Naive thymus-derived CD8-positive, alpha-beta T cell (primary cell): Measurements from ENCODE around the gene BCAM. TPM values are rescaled to one million over a fixed set of nuclear protein-coding genes. Genes with fewer than 3 reads are reported as not detected.

ENCODE experiments used
- ATAC-seq, 2 donors: fragments of 150-1000 bp; cut with Tn5 transposase in 1 of 2; sonication (Bioruptor Pico), chemical (Tn5 transposase) in 1 of 2; 1 replicate in 1 of 2; 2 replicates in 1 of 2; pipeline ENCODE4 v1.10.0; 2021; ENCODE audit warnings: mild to moderate bottlenecking in 2 of 2, moderate library complexity in 2 of 2
- POLR2A ChIA-PET: fragments of 350-600 bp; sonication (Branson Sonifier 250); formaldehyde crosslinking; loops from one replicate; lab custom pipeline; 2021; ENCODE audit warnings: antibody characterized with exemption; lab: Charles Lee
- DNase-seq, 10 donors: peaks; one replicate each; pipeline versions ENCODE4 v3.0.0 to v3.0.0-alpha.2; 2020 to 2022
- H3K27ac Mint-ChIP-seq, 10 donors: one replicate each; pipeline ENCODE4 v1.8.0; 2020 to 2022; ENCODE audit warnings: mild to moderate bottlenecking in 10 of 10, mixed read lengths in 10 of 10, moderate library complexity in 4 of 10, inconsistent platforms in 1 of 10
- H3K27me3 Mint-ChIP-seq, 5 donors: one replicate each; pipeline ENCODE4 v1.8.0; 2021 to 2022; ENCODE audit warnings: mixed read lengths in 5 of 5
- H3K36me3 Mint-ChIP-seq, 3 donors: one replicate each; pipeline ENCODE4 v1.8.0; 2020 to 2022; ENCODE audit warnings: mixed read lengths in 3 of 3, mild to moderate bottlenecking in 2 of 3, inconsistent platforms in 1 of 3
- H3K4me1 Mint-ChIP-seq, 4 donors: one replicate each; pipeline ENCODE4 v1.8.0; 2021 to 2022; ENCODE audit warnings: mixed read lengths in 4 of 4
- H3K4me3 Mint-ChIP-seq, 10 donors: one replicate each; pipeline ENCODE4 v1.8.0; 2020 to 2022; ENCODE audit warnings: mild to moderate bottlenecking in 10 of 10, mixed read lengths in 10 of 10, moderate library complexity in 6 of 10, inconsistent platforms in 1 of 10
- H3K9me3 Mint-ChIP-seq, 9 donors: one replicate each; pipeline ENCODE4 v1.8.0; 2020 to 2022; ENCODE audit warnings: mixed read lengths in 9 of 9, mild to moderate bottlenecking in 3 of 9, inconsistent platforms in 1 of 9, moderate library complexity in 1 of 9
- polyA plus RNA-seq, 3 donors: library from polyadenylated mRNA; unstranded; fragments of 300-500 nt; fragmentation: Illumina TruSeq; gene quantifications; one replicate each; pipeline ENCODE4 v1.2.3, GENCODE V29; 2021
- total RNA-seq, 8 experiments: library from RNA in 2 of 8; stranded (reverse) in 2 of 8; gene quantifications; one replicate each; pipeline ENCODE4 v1.2.3 and lab custom pipeline; 2021 to 2026

The BCAM gene
- total and polyA plus RNA-seq, 5 experiments from 2014 or later, result not detected

DNA sequence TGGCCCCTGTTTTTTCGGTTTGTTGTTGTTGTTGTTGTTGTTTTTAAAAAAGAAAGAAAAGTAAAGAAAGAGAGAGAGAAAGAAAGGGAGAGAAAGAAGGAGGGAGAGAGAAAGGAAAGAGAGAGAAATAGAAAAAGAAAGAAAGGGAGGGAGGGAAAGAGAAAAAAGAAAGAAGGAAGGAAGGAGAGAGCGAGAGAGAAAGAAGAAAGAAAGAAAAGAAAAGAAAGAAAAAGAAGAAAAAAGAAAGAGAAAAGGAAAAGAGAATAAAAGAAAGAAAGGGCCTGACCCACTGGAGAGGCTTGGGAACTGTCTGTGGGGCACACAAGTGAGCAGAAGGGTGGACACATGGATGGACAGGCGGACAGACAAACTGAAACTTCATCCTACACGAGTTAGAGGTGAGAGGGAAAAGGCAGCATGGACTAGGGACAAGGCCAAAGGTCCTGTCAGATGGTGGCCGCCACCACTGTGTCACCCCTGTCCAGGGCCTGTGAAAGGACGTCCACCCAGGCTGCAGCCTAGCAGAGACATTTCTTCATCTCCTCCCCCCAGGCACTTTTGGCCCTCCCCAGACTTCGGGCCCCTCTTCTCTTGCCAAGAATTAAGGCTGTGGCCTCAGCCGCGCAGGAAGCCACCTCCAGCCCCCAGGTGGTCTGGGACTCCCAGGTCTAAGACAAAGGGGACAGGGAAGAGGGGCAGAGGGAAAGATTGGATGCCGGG lies 9.1 kb upstream of the BCAM start:
- Mint-ChIP-seq H3K9me3 (peaks cover 0 to 2% (median 0%) of the 10 kb centered on the region in 9 donors), H3K27me3 (peaks cover 0 to 3% (median 0%) of the 10 kb centered on the region in 5 donors), H3K4me3 (no peak overlapping the region), H3K36me3 (no peaks in the 10 kb centered on the region), H3K27ac (peak overlapping the region in 1 of 10 donors; percentile 17), H3K4me1 (peaks cover 7 to 31% (median 21%) of the 10 kb centered on the region in 4 donors)
- ATAC-seq, result no peak
- DNase-seq, result no peak
- POLR2A ChIA-PET, result no interaction called here

DNA sequence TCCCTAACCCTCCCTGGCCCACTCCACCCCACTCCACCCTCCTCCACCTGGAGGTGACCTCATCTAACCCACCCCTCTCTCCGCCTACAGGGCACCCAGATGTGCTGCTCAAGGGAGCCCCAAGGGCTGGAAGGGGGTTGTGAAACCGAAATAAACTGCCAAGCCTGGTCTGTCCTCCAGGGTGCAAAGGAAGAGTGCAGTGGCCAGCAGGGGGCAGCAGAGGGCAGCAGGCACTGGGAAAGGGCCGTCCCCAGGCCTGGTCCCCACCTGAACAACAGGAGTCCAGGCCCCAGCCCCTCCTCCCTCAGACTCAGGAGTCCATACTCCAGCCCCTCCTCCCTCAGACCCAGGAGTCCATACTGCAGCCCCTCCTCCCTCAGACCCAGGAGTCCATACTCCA lies 8.4 kb upstream of the BCAM start:
- Mint-ChIP-seq H3K27ac (no peak overlapping the region), H3K4me1 (peaks cover 7 to 28% (median 21%) of the 10 kb centered on the region in 4 donors), H3K36me3 (no peaks in the 10 kb centered on the region), H3K4me3 (no peak overlapping the region), H3K27me3 (peaks cover 0 to 3% (median 0%) of the 10 kb centered on the region in 5 donors), H3K9me3 (peaks cover 0 to 2% (median 0%) of the 10 kb centered on the region in 9 donors)
- ATAC-seq (peak; percentile 97 to 99), DNase-seq (peak; percentile 62 to 89 (median 79))
- POLR2A ChIA-PET, result no interaction called here

DNA sequence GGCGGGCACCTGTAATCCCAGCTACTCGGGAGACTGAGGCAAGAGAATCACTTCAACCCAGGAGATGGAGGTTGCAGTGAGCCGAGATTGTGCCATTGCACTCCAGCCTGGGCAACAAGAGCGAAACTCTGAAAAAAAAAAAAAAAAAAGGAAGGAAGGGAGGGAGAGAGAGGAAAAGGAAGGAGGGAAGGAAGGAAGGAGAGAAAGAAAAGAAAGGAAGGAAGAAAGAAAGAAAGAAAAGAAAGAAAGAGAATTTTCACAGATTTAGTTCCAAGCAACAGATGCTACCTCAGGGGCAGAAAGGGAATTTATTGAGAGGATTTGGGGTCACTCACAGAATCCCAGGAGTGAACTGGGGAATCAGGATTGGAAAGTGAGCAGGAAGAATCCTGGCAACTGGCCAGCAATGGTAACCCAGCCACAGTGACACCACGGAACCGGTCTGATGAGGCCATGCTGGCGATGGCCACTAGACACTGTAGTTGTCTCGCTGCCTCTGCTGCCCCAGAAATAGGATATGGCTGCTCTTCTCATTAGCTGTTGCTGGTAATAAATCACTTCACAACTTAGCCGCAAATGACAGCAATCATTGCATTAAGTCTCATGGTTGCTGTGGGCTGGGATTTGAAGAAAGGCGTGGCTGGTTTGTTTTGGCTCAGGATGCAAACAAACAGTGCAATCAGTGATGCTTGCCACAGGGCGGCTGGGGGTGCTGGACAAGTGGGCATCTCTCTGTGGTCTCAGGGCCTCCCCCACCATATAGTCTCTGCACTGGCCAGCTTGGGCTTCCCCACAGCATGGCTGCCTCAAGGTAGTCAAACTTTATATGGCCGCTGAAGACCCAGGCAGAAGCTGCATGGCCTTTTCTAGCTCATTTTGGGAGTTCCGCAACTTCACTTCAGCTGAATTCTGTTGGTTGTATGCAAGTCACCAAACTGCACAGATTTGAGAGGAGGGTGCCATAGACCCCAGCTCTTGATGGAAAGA lies 5.2 kb upstream of the BCAM start:
- Mint-ChIP-seq H3K4me1 (peaks cover 0 to 13% (median 7%) of the 10 kb centered on the region in 4 donors), H3K27ac (no peak overlapping the region), H3K27me3 (peaks cover 0 to 13% (median 2%) of the 10 kb centered on the region in 5 donors), H3K9me3 (peaks cover 0 to 2% (median 0%) of the 10 kb centered on the region in 9 donors), H3K4me3 (no peak overlapping the region), H3K36me3 (no peaks in the 10 kb centered on the region)
- POLR2A ChIA-PET, result interaction anchor here (0.5 kb wide), 1 partner anchor 169 kb away, joined by 4 read pairs; no protein-coding TSS in a partner anchor
- ATAC-seq (no peak), DNase-seq (no peak)

DNA sequence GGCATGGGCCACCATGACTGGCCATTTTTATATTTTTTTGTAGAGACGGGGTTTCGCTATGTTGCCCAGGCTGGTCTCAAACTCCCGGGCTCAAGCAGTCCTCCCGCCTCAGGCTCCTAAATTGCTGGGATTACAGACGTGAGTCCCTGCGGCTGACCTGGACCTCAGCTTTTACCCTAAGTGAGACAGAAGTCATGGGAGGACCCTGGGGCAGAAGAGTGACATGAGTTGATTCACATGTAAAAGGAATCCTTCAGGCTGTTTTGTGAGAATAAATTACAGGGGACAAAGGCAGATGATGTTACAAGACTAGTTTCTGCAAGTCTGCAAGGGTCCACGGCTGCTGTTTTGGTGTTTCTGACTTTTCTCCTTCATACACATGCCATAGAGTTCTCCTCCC lies 2.6 kb upstream of the BCAM start:
- Mint-ChIP-seq H3K36me3 (no peaks in the 10 kb centered on the region), H3K9me3 (peaks cover 0 to 2% (median 0%) of the 10 kb centered on the region in 9 donors), H3K4me3 (no peak overlapping the region), H3K27ac (no peak overlapping the region), H3K4me1 (peaks cover 0 to 13% (median 9%) of the 10 kb centered on the region in 4 donors), H3K27me3 (peaks cover 2 to 31% (median 9%) of the 10 kb centered on the region in 5 donors)
- no peak for DNase-seq
- no peak for ATAC-seq
- POLR2A ChIA-PET, result no interaction called here

DNA sequence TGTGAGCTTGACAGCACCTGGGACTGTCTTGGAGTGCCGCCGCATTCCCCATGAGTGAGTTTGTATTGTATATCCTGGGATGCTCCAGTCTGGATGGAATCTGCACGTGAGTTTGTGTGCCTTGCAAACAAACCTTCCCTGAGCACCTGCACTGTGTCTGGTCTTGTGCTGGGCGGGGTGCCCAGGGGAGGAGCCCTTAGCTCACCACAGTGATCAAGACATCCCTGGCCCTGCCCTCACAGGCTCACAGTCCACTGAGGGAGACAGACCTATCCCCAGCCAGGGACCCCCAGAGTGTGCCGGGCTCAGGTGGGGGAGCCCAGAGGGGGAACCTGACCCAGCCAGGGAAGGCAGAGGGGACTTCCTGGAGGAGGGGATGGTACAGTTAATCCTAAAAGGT lies 1.7 kb upstream of the BCAM start:
- H3K4me1 Mint-ChIP-seq, result peaks cover 0 to 13% (median 9%) of the 10 kb centered on the region in 4 donors
- no peak overlapping the region for H3K4me3 Mint-ChIP-seq
- no peak for DNase-seq
- ATAC-seq, result no peak
- H3K9me3 Mint-ChIP-seq, result peaks cover 0 to 2% (median 0%) of the 10 kb centered on the region in 9 donors
- no peak overlapping the region for H3K27ac Mint-ChIP-seq
- no peaks in the 10 kb centered on the region for H3K36me3 Mint-ChIP-seq
- H3K27me3 Mint-ChIP-seq, result peaks cover 6 to 38% (median 15%) of the 10 kb centered on the region in 5 donors
- POLR2A ChIA-PET, result no interaction called here

DNA sequence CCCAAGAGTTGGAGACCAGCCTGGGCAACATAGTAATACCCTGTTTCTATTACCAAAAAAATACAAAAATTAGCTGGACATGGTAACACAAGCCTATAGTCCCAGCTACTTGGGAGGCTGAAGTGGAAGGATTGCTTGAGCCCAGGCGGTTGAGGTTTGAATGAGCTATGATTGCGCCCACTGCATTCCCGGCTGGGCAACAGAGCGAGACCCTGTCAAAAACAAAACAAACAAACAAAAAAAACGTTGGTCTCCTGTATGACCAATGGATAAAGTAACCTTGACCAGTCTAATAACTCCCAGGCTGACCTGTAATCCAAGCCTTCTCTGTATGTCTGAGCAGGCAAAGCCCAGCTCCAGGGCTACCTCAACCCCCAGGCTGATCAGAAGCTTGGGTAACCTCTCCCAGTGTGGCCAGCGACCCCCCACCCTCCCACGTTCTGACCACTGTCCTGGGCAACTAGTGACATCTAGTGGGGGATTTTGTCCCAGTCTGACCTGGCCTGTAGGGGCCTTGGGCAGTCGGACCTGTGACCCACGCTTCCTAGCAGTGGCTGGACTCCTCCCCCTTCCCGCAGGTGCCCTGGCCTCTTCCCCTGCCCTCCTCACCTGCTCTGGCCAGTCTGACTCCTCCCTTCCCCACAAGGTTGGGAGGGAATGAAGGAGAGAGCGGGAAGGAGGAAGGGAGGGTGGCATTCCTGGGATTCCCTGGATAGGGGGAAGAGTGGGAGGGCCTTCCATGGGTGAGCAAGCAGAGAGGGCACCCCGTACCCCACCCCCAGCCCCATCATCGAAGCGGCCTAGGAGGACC lies 1.0 kb upstream of the BCAM start:
- Mint-ChIP-seq H3K9me3 (peaks cover 0 to 2% (median 0%) of the 10 kb centered on the region in 9 donors), H3K27ac (no peak overlapping the region), H3K4me3 (peak overlapping the region in 2 of 10 donors; percentile 60 to 62), H3K27me3 (peaks cover 4 to 42% (median 13%) of the 10 kb centered on the region in 5 donors), H3K4me1 (peaks cover 0 to 13% (median 9%) of the 10 kb centered on the region in 4 donors), H3K36me3 (no peaks in the 10 kb centered on the region)
- POLR2A ChIA-PET, result interaction anchor here (1.2 kb wide), 1 partner anchor 11 kb away, joined by 4 read pairs; no protein-coding TSS in a partner anchor
- DNase-seq (no peak), ATAC-seq (no peak)

DNA sequence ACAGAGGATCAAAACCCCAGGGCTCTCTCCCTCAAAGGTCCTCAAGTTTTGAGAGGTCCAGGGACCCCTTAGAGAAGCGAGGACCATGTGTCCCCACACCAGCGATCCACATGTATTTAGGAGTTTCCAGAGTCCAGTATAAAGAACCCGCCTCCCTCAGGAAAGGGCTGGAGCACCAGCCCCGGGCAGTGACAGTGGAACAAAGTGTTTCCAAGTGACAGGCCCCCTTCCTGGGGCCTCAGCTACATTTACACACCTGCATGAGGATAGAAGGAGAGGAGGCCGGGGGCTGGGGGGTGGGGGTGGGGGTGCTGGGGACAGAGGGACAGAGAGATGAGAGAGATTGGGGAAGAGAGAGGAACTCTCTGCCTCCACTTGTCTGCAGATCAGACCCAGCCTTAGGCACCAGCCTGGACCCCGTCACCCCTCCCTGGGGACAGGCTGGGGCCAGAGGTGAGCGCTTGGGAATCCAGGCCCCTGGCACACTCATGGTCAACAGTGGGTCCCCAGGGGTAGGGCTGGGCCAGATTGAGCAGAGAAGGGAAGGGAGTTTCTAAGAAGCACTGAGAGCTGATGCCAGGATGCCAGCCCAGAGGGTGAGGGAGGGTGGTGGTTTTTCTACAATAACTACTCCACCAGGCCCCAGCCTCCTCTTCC lies 802 bp downstream of the BCAM start:
- H3K27me3 Mint-ChIP-seq, result peaks cover 4 to 48% (median 21%) of the 10 kb centered on the region in 5 donors
- ATAC-seq (no peak), DNase-seq (no peak)
- peak overlapping the region in 5 of 10 donors; percentile 26 to 72 (median 41) for H3K4me3 Mint-ChIP-seq
- H3K4me1 Mint-ChIP-seq, result peaks cover 0 to 13% (median 9%) of the 10 kb centered on the region in 4 donors
- peak overlapping the region in 1 of 10 donors; percentile 37 for H3K27ac Mint-ChIP-seq
- H3K9me3 Mint-ChIP-seq, result no peaks in the 10 kb centered on the region
- H3K36me3 Mint-ChIP-seq, result no peaks in the 10 kb centered on the region
- POLR2A ChIA-PET, result interaction anchor here (1.2 kb wide), 1 partner anchor 13 kb away, joined by 4 read pairs; no protein-coding TSS in a partner anchor

DNA sequence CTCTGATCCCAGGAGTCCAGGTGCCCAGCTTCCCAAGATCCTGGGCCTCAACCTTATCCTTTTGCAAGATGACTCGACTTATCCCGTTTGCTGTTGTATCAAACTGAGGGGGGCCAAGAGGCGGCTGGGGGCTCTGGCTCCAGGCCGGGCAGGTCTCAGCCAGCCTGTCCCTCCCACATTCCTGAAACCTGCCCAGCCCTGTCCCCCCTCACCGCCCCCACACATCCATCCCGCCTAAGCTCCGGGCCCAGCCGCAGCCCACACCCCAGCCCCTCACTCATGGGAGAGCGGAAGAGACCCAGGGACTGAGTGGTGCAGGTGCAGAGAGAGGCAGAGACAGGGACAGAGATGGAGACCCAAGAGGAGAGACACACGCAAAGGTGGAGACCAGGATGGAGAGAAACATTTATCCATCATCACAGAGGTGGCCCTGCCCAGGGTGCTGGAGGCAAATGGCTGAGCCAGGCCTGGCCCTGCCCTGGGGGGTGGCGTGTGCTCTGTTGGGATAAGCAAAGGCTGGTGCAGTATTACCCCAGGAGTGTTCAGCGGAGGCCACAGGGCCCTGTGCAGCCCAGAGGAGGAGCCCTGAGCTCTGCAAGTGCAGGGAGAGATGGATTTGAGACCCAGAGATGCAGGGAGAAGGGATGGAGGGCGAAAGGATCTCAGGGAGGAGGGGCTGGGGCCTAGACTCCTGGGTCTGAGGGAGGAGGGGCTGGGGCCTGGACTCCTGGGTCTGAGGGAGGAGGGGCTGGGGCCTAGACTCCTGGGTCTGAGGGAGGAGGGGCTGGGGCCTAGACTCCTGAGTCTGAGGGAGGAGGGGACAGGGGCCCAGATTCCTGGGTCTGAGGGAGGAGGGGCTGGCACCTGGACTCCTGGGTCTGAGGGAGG lies 1.6 kb downstream of the BCAM start:
- Mint-ChIP-seq H3K36me3 (no peaks in the 10 kb centered on the region), H3K9me3 (no peaks in the 10 kb centered on the region), H3K4me1 (peaks cover 0 to 13% (median 9%) of the 10 kb centered on the region in 4 donors), H3K27me3 (peaks cover 4 to 48% (median 21%) of the 10 kb centered on the region in 5 donors), H3K27ac (no peak overlapping the region), H3K4me3 (no peak overlapping the region)
- ATAC-seq (no peak), DNase-seq (no peak)
- POLR2A ChIA-PET, result no interaction called here

DNA sequence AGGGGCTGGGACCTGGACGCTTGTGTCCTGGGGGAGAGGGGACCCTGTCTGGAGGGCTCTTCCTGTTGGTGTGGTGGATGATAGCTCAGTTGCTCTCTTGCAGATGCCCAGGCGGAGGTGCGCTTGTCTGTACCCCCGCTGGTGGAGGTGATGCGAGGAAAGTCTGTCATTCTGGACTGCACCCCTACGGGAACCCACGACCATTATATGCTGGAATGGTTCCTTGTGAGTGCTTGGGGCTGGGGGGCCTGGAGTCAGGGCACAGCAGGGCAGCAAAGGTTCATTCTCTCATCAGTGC lies 2.2 kb downstream of the BCAM start:
- POLR2A ChIA-PET, result no interaction called here
- peak overlapping the region in 1 of 10 donors; percentile 38 for H3K4me3 Mint-ChIP-seq
- no peak overlapping the region for H3K27ac Mint-ChIP-seq
- H3K36me3 Mint-ChIP-seq, result no peaks in the 10 kb centered on the region
- peaks cover 0 to 13% (median 9%) of the 10 kb centered on the region in 4 donors for H3K4me1 Mint-ChIP-seq
- ATAC-seq (no peak), DNase-seq (no peak)
- no peaks in the 10 kb centered on the region for H3K9me3 Mint-ChIP-seq
- peaks cover 4 to 48% (median 21%) of the 10 kb centered on the region in 5 donors for H3K27me3 Mint-ChIP-seq

DNA sequence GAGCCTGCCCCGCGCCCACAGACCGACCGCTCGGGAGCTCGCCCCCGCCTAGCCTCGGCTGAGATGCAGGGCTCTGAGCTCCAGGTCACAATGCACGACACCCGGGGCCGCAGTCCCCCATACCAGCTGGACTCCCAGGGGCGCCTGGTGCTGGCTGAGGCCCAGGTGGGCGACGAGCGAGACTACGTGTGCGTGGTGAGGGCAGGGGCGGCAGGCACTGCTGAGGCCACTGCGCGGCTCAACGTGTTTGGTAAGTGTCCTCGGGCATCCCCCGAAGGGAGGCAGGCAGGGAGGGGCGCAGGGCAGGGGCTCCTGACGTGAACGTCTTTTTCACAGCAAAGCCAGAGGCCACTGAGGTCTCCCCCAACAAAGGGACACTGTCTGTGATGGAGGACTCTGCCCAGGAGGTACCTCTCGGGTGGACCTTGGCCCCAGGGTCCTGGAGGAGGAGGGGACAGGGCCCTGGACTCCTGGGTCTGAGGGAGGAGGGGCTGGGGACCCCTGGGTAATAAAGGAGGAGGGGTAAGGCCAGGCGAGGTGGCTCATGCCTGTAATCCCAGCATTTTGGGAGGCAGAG lies 3.3 kb downstream of the BCAM start:
- H3K4me1 Mint-ChIP-seq, result peaks cover 0 to 13% (median 9%) of the 10 kb centered on the region in 4 donors
- POLR2A ChIA-PET, result no interaction called here
- H3K27ac Mint-ChIP-seq, result no peak overlapping the region
- H3K9me3 Mint-ChIP-seq, result no peaks in the 10 kb centered on the region
- no peak for ATAC-seq
- no peak for DNase-seq
- peaks cover 4 to 48% (median 21%) of the 10 kb centered on the region in 5 donors for H3K27me3 Mint-ChIP-seq
- H3K36me3 Mint-ChIP-seq, result no peaks in the 10 kb centered on the region
- no peak overlapping the region for H3K4me3 Mint-ChIP-seq
